Upper lobe of left lung (tissue), 6 donors: ENCODE measurements around the gene CD99L2. TPM values are rescaled to one million over a fixed set of nuclear protein-coding genes. Genes with fewer than 3 reads are reported as not detected.
"Not testable (repeated sequence)": the region's sequence is repeated elsewhere in the genome, so short reads cannot be mapped to it uniquely, and the experiment has no call there.

Source experiments
- ATAC-seq, 2 donors: fragments of 200-7000 bp; cut with Tn5 transposase; one replicate each; pipeline ENCODE4 v1.9.1; 2022; ENCODE audit warnings: mild to moderate bottlenecking in 2 of 2, moderate library complexity in 2 of 2; ENCODE audit not compliant: low FRiP score in 2 of 2
- DNase-seq, 2 donors: peaks; one replicate each; pipeline ENCODE4 v3.0.0-alpha.2; 2019 to 2020
- H3K27ac ChIP-seq, 4 donors: fragments of 200-600 bp; sonication (generic); one replicate each; pipeline ENCODE4 v1.5.1; 2016 to 2019
- H3K27me3 ChIP-seq, 4 donors: fragments of 200-600 bp; sonication (generic); one replicate each; pipeline ENCODE4 v1.5.1; 2017 to 2019
- H3K36me3 ChIP-seq, 4 donors: fragments of 200-600 bp; sonication (generic); one replicate each; pipeline ENCODE4 v1.5.1; 2016 to 2019
- H3K4me1 ChIP-seq, 4 donors: fragments of 200-600 bp; sonication (generic); one replicate each; pipeline ENCODE4 v1.5.1; 2018 to 2019
- H3K4me3 ChIP-seq, 4 donors: fragments of 200-600 bp; sonication (generic); one replicate each; pipeline ENCODE4 v1.5.1; 2017 to 2019; ENCODE audit warnings: mild to moderate bottlenecking in 2 of 4, moderate library complexity in 1 of 4
- H3K9me3 ChIP-seq, 4 donors: fragments of 200-600 bp; sonication (generic); one replicate each; pipeline ENCODE4 v1.5.1; 2018 to 2019
- CTCF ChIP-seq, 6 experiments: fragments of 450-650 bp in 4 of 6; fragments of 200-600 bp in 2 of 6; sonication (generic) in 2 of 6; IDR thresholded peaks; one replicate each; pipeline ENCODE4 v1.5.1; 2016 to 2019; ENCODE audit warnings: antibody characterized with exemption in 6 of 6
- EP300 ChIP-seq, 4 donors: sonication (generic); formaldehyde crosslinking; IDR thresholded peaks; one replicate each; pipeline ENCODE4 v1.5.1; 2017; ENCODE audit warnings: antibody characterized with exemption in 4 of 4, control low read depth in 2 of 4
- POLR2A ChIP-seq, 4 donors: fragments of 450-650 bp; IDR thresholded peaks; one replicate each; pipeline ENCODE4 v1.5.1; 2016 to 2017; ENCODE audit warnings: antibody characterized with exemption in 4 of 4, mild to moderate bottlenecking in 2 of 4
- POLR2AphosphoS5 ChIP-seq, 2 donors: sonication (generic); formaldehyde crosslinking; IDR thresholded peaks; one replicate each; pipeline ENCODE4 v1.5.1; 2017; ENCODE audit warnings: antibody characterized with exemption in 2 of 2
- WGBS, 2 donors: methylation state at CpG; one replicate each; pipeline ENCODE4 v1.1.5; 2017 to 2018; 5-methylcytosine and 5-hydroxymethylcytosine counted together
- total RNA-seq, 6 donors: library from RNA; depleted of rRNA in 4 of 6; stranded (reverse); fragments of >200 nt in 4 of 6; gene quantifications; one replicate each; pipeline versions ENCODE4 v1.1.0 to v1.2.1, GENCODE V29; 2016 to 2021
- donor health status: DM: no; HTN: no; CAD: no; lungs with moderate emphysema.
- donor health status: DM: no; HTN: yes; CAD: no; lungs with severe emphysema.

CD99L2 gene
- total RNA-seq, 6 donors from 2014 or later, result 16.8 to 41.6 (median 34.9) TPM

DNA sequence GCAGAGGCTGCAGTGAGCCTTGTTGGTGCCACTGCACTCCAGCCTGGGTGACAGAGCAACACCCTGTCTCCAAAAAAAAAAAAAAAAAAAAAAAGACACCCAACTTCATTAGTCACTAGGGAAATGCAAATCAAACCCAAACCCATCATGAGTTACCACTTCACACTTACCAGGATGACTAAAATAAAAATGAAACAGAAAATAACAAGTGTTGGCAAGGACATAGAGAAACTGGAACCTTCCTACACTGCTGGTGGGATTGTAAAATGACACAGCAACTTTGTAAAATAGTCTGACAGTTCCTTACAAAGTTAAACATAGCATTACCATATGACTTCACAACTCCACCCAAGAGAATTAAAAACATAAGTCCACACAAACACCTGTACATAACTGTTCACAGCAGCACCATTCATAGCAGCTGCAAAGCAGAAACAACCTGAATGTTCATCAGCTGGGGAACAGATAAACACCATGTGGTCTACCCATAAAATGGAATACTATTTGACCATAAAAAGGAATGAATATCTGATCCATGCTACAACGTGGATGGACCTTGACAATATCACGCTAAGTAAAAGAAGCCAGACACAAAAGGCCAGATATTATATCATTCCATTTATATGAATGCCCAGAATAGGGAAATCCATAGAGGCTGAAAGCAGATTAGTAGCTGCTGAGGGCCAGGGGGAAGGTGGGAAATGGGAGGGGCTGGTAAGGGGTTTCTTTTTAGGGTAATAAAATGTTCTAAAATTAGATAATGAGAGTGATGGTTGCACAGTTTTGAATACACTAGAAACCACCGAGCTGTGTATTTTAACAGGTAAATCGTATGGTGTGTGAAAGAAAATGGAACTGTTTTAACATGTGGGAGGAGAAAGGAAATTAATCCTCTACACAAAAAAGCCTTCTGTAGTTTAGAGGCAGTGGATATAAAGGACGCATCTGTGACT is 18.3 kb downstream of the CD99L2 start:
- ATAC-seq, result no peak

GRCh38 chrX:150875621-150876020 is 22.8 kb downstream of the CD99L2 start:
- ATAC-seq, H3K9me3 ChIP-seq, H3K27me3 ChIP-seq: not testable (repeated sequence)

More for the DNA sequence above, 18.3 kb downstream of the CD99L2 start:
- WGBS, 2 donors, result 75 to 91% methylated on average over 5 of the region's 5 CpGs
- no peak for TF ChIP-seq EP300 (IDR thresholded peaks at IDR 0.05)
- TF ChIP-seq CTCF (IDR thresholded peaks at IDR 0.05), result no peak
- TF ChIP-seq POLR2A (IDR thresholded peaks at IDR 0.05), result no peak
- no peak for TF ChIP-seq POLR2AphosphoS5 (IDR thresholded peaks at IDR 0.05)
- Histone ChIP-seq H3K4me1 (no peaks in the 10 kb centered on the region), H3K27me3 (no peaks in the 10 kb centered on the region), H3K36me3 (no peaks in the 10 kb centered on the region), H3K9me3 (no peaks in the 10 kb centered on the region), H3K27ac (no peak overlapping the region), H3K4me3 (no peak overlapping the region)
- DNase-seq, result no peak

GRCh38 chrX:150874448-150874847 is 24.0 kb downstream of the CD99L2 start:
- ATAC-seq, result no peak
- no peaks in the 10 kb centered on the region for H3K27me3 ChIP-seq
- DNase-seq, result no peak
- no peak overlapping the region for H3K4me3 ChIP-seq
- H3K9me3 ChIP-seq, result no peaks in the 10 kb centered on the region
- peaks cover 0 to 6% (median 0%) of the 10 kb centered on the region in 4 donors for H3K4me1 ChIP-seq
- no peak overlapping the region for H3K27ac ChIP-seq
- TF ChIP-seq EP300 (IDR thresholded peaks at IDR 0.05), result no peak
- TF ChIP-seq POLR2AphosphoS5 (IDR thresholded peaks at IDR 0.05), result no peak
- TF ChIP-seq CTCF (IDR thresholded peaks at IDR 0.05), result no peak
- no peak for TF ChIP-seq POLR2A (IDR thresholded peaks at IDR 0.05)
- H3K36me3 ChIP-seq, result no peaks in the 10 kb centered on the region
- 96 to 100% methylated on average over 1 to 4 of the region's 5 CpGs for WGBS, 2 donors

More at GRCh38 chrX:150875621-150876020, 22.8 kb downstream of the CD99L2 start:
- WGBS, 2 donors, result 75 to 92% methylated on average over 2 of the region's 2 CpGs
- not testable (repeated sequence) for H3K36me3 ChIP-seq, DNase-seq, H3K4me3 ChIP-seq, H3K27ac ChIP-seq, H3K4me1 ChIP-seq

DNA sequence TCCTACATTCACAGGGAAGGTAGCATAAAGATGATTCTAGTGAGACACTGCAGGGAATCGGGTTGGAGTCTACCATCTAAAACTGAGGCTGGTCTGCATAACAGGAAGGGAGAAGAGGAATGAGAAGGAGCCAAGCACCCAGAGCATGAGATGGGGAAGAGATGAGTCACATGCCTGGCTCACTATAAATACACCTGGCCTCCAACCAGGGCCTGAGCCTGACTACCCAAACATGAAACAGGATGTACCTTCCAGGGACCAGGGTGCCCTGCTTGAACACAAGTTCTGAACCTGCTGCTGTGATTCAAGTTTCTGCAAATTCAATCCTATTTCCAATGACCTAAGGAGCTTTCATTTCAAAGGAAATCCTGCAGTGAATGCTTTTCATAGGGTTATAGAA is 24.9 kb downstream of the CD99L2 start:
- Histone ChIP-seq H3K27ac (no peak overlapping the region), H3K9me3 (no peaks in the 10 kb centered on the region), H3K4me1 (peaks cover 0 to 6% (median 0%) of the 10 kb centered on the region in 4 donors), H3K36me3 (no peaks in the 10 kb centered on the region), H3K27me3 (no peaks in the 10 kb centered on the region), H3K4me3 (no peak overlapping the region)
- DNase-seq (no peak), ATAC-seq (no peak)
- TF ChIP-seq EP300 (IDR thresholded peaks at IDR 0.05) (no peak), CTCF (IDR thresholded peaks at IDR 0.05) (no peak), POLR2AphosphoS5 (IDR thresholded peaks at IDR 0.05) (no peak), POLR2A (IDR thresholded peaks at IDR 0.05) (no peak)
- WGBS, 2 donors, result 70 to 92% methylated on average over 1 of the region's 1 CpG

- ATAC-seq (no peak), DNase-seq (no peak)
- H3K36me3 ChIP-seq, result no peaks in the 10 kb centered on the region
- H3K4me3 ChIP-seq, result no peak overlapping the region
- no peak for TF ChIP-seq POLR2AphosphoS5 (IDR thresholded peaks at IDR 0.05)
- no peak for TF ChIP-seq POLR2A (IDR thresholded peaks at IDR 0.05)
- no peak for TF ChIP-seq EP300 (IDR thresholded peaks at IDR 0.05)
- TF ChIP-seq CTCF (IDR thresholded peaks at IDR 0.05), result no peak
- H3K27me3 ChIP-seq, result no peaks in the 10 kb centered on the region
- peaks cover 0 to 6% (median 0%) of the 10 kb centered on the region in 4 donors for H3K4me1 ChIP-seq
- no peaks in the 10 kb centered on the region for H3K9me3 ChIP-seq
- 89 to 90% methylated on average over 5 to 8 of the region's 8 CpGs for whole genome bisulfite sequencing, 2 donors
- H3K27ac ChIP-seq, result no peak overlapping the region
These were observed 25.6 kb downstream of the CD99L2 start for GRCh38 chrX:150872773-150873336.
